Neutrophil (primary cell): ENCODE results near the gene WDR48.

ENCODE experiments used
- H3K27ac ChIP-seq: fragments of 200-600 bp; sonication (generic); 2 replicates; pipeline ENCODE4 v1.5.1; 2016; ENCODE audit warnings: mild to moderate bottlenecking, moderate library complexity
- H3K27me3 ChIP-seq: fragments of 200-600 bp; sonication (generic); 2 replicates; pipeline ENCODE4 v1.6.0; 2016; ENCODE audit warnings: mild to moderate bottlenecking
- H3K36me3 ChIP-seq: fragments of 200-600 bp; sonication (generic); 2 replicates; pipeline ENCODE4 v1.5.1; 2017
- H3K4me1 ChIP-seq, 2 experiments: fragments of 200-600 bp in 1 of 2; sonication (generic) in 1 of 2; 1 replicate in 1 of 2; 2 replicates in 1 of 2; pipeline versions ENCODE4 v1.5.1 to v1.6.1; 2013 to 2016; ENCODE audit warnings: low read depth in 1 of 2, low read length in 1 of 2, mild to moderate bottlenecking in 1 of 2, moderate library complexity in 1 of 2; ENCODE audit not compliant: control insufficient read depth in 1 of 2, insufficient read depth in 1 of 2
- H3K4me3 ChIP-seq, 2 experiments: fragments of 200-600 bp in 1 of 2; sonication (generic) in 1 of 2; 1 replicate in 1 of 2; 2 replicates in 1 of 2; pipeline ENCODE4 v1.5.1; 2013 to 2016; ENCODE audit warnings: low read depth in 1 of 2, low read length in 1 of 2, mild to moderate bottlenecking in 1 of 2, moderate library complexity in 1 of 2
- H3K9me3 ChIP-seq: fragments of 200-600 bp; sonication (generic); 2 replicates; pipeline ENCODE4 v1.5.1; 2016
- TF ChIP-seq, protein P1 (sequence below): fragments of 200-600 bp; sonication (generic); IDR thresholded peaks from 2 replicates; pipeline ENCODE4 v1.5.1; 2016; ENCODE audit warnings: antibody characterized with exemption

The WDR48 gene

DNA sequence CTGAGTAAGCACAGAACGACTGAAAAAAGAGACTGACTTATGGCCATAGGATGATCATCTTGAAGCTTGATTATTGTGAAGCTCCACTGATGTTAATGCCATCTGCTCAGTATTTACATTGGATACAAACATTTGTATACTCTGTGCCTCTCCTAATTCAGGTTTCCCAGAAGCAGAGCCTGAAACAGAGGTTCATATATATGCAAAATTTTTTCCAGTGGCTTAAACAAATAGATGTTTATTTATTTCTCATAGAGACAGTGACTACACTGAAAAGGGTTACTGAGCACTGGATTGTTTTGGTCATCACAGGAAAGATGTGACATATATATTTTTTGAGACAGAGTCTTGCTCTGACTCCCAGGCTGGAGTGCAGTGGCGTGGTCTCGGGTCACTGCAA, 36.4 kb upstream of the WDR48 start:
- H3K4me1 ChIP-seq, result no peaks in the 10 kb centered on the region
- H3K4me3 ChIP-seq, result no peak overlapping the region
- no peaks in the 10 kb centered on the region for H3K36me3 ChIP-seq
- TF ChIP-seq, protein P1, sequence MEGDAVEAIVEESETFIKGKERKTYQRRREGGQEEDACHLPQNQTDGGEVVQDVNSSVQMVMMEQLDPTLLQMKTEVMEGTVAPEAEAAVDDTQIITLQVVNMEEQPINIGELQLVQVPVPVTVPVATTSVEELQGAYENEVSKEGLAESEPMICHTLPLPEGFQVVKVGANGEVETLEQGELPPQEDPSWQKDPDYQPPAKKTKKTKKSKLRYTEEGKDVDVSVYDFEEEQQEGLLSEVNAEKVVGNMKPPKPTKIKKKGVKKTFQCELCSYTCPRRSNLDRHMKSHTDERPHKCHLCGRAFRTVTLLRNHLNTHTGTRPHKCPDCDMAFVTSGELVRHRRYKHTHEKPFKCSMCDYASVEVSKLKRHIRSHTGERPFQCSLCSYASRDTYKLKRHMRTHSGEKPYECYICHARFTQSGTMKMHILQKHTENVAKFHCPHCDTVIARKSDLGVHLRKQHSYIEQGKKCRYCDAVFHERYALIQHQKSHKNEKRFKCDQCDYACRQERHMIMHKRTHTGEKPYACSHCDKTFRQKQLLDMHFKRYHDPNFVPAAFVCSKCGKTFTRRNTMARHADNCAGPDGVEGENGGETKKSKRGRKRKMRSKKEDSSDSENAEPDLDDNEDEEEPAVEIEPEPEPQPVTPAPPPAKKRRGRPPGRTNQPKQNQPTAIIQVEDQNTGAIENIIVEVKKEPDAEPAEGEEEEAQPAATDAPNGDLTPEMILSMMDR, result no peak
- H3K27ac ChIP-seq, result no peak overlapping the region
- H3K27me3 ChIP-seq, result no peaks in the 10 kb centered on the region
- H3K9me3 ChIP-seq, result no peaks in the 10 kb centered on the region

DNA sequence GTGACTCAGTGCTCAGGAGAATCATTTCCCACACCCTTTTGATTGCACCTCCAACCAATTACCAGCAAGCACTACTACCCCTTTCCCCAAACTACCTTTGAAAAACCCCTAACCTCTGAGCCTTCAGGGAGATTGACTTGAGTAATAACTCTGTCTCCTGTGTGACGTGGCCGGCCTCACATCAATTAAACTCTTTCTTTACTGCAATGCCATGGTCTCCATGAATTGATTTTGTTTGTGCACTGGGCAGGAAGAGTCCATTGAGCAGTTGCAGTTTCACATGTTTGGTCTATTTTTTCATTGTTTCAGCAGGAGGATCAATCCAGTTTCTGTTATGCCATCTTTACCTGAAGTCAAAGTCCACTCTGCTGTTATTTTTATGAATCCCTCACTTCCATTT, 32.5 kb upstream of the WDR48 start:
- H3K4me3 ChIP-seq, result no peak overlapping the region
- no peaks in the 10 kb centered on the region for H3K4me1 ChIP-seq
- TF ChIP-seq, protein P1, result no peak
- no peaks in the 10 kb centered on the region for H3K9me3 ChIP-seq
- H3K36me3 ChIP-seq, result no peaks in the 10 kb centered on the region
- no peak overlapping the region for H3K27ac ChIP-seq
- H3K27me3 ChIP-seq, result no peaks in the 10 kb centered on the region

DNA sequence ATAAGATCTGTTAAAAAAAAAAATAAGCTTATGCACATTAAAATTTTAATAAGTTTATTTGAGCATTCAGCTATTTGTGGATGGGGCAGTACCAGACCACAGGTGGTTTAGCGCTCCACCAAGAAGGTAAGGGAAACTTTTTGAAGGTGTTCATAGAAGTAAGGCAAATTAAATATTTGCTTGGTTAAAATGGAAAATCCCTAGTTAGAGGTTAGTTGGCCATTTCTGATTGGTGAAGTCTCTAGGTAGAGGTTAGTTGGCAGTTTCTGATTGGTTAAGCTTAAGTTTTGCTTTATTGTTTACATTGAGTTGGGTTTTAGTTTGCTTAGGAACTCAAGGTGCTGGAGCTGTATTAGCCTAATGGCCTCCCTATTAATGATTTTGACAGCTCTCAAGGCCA, 30.8 kb upstream of the WDR48 start:
- no peaks in the 10 kb centered on the region for H3K4me1 ChIP-seq
- H3K27me3 ChIP-seq, result no peaks in the 10 kb centered on the region
- no peaks in the 10 kb centered on the region for H3K36me3 ChIP-seq
- H3K4me3 ChIP-seq, result no peak overlapping the region
- H3K9me3 ChIP-seq, result no peaks in the 10 kb centered on the region
- TF ChIP-seq, protein P1, result no peak
- H3K27ac ChIP-seq, result no peak overlapping the region

DNA sequence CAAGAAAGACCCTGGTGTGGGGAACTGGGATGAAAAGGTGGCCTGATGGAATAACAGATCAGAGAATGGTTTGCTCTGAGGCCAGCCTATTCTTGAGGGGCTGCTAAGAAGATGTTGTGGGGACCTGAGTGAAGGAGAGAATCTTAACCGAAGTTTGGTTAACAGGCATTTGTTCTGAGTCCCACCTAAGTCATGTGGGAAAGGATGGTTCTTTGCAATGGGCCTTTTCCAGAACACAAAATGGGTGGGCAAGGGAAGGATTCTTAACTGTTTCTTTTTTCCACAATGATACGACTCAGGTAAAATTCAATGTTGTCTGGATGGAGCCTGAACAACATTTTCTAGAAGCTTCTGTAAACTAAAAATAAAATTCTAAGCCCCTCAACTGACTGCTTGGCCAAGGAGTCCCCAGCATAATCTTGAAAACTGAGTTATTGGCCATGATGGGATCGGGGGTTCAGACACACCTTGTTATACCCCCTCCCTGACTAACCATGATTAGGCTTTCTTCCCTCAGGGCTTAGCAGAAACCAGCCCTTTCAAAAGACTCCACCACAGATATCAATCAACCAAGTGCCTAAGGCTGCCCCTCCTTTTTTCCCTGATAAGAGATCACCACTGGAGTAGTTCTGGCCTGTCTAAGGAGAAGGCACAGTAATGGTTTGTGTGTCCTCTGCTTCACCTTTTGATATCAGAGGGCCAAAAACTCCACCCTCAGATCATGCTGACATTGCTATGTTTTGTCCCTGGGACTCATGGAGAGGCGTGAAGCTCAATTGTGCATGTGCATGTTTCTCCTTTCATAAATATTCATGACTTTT, 30.1 kb upstream of the WDR48 start:
- Histone ChIP-seq H3K4me3 (no peak overlapping the region), H3K27me3 (no peaks in the 10 kb centered on the region), H3K4me1 (no peaks in the 10 kb centered on the region), H3K27ac (no peak overlapping the region), H3K36me3 (no peaks in the 10 kb centered on the region), H3K9me3 (no peaks in the 10 kb centered on the region)
- TF ChIP-seq, protein P1, result no peak

DNA sequence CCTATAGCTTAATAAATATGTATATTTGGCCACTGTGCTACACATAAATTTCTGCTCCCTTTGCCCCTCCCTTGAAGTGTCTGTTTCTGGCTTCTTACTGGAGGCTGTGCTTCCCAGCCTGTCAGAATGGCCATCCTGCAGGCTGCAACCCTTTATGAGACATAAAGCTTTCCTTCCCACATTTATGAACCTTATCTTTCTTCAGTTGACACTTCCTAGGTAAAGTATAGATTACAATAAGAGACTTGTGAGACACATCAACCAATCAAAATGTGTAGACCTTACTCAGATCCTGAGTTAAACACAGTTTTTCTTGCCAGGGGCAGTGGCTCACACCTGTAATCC, 29.6 kb upstream of the WDR48 start:
- no peaks in the 10 kb centered on the region for H3K27me3 ChIP-seq
- no peaks in the 10 kb centered on the region for H3K9me3 ChIP-seq
- H3K4me1 ChIP-seq, result no peaks in the 10 kb centered on the region
- H3K36me3 ChIP-seq, result no peaks in the 10 kb centered on the region
- TF ChIP-seq, protein P1, result no peak
- no peak overlapping the region for H3K4me3 ChIP-seq
- no peak overlapping the region for H3K27ac ChIP-seq
